NCI-H526 treated with DMSO at 0.1 percent for 48 hours (cell line): Measurements from ENCODE around the gene CAPN5.

Experiments used
- DNase-seq: peaks from one replicate; lab custom pipeline; 2025; lab: John Stamatoyannopoulos, UW

CAPN5 gene

GRCh38 chr11:77118971-77119370 lies 52.2 kb downstream of the CAPN5 start:
- DNase-seq = no peak

- DNase-seq = no peak
Observed at GRCh38 chr11:77119531-77119936, 52.8 kb downstream of the CAPN5 start.

GRCh38 chr11:77120571-77120970 lies 53.8 kb downstream of the CAPN5 start:
- no peak for DNase-seq

- no peak for DNase-seq
Observed at GRCh38 chr11:77121096-77121640, 54.4 kb downstream of the CAPN5 start.

GRCh38 chr11:77121876-77122575 lies 55.3 kb downstream of the CAPN5 start:
- no peak for DNase-seq

GRCh38 chr11:77122576-77123212 lies 55.9 kb downstream of the CAPN5 start:
- no peak for DNase-seq

GRCh38 chr11:77123591-77123990 lies 56.8 kb downstream of the CAPN5 start:
- no peak for DNase-seq

- DNase-seq = no peak
Observed at GRCh38 chr11:77124041-77124440, 57.3 kb downstream of the CAPN5 start.

- no peak for DNase-seq
Observed at GRCh38 chr11:77124488-77124887, 57.7 kb downstream of the CAPN5 start.

- DNase-seq = no peak
Observed at GRCh38 chr11:77125191-77125590, 58.4 kb downstream of the CAPN5 start.

GRCh38 chr11:77125695-77126094 lies 58.9 kb downstream of the CAPN5 start:
- DNase-seq = no peak

- DNase-seq = no peak
Observed at GRCh38 chr11:77126156-77126775, 59.5 kb downstream of the CAPN5 start.

- DNase-seq = no peak
Observed at GRCh38 chr11:77126861-77127234, 60.1 kb downstream of the CAPN5 start.

- peak; percentile 28 for DNase-seq
Observed at GRCh38 chr11:77127235-77127911, 60.6 kb downstream of the CAPN5 start.

- DNase-seq = peak; percentile 28
Observed at GRCh38 chr11:77127920-77128691, 61.3 kb downstream of the CAPN5 start, which contains the start of gene MYO7A. Gene MYO7A (plus strand): TSS chr11:77128246. CDS start chr11:77130635, 2,389 bp downstream.

GRCh38 chr11:77129069-77129841 lies 62.5 kb downstream of the CAPN5 start:
- DNase-seq = no peak

- no peak for DNase-seq
Observed at GRCh38 chr11:77129842-77130756, 63.3 kb downstream of the CAPN5 start.

GRCh38 chr11:77130763-77131513 lies 64.2 kb downstream of the CAPN5 start:
- no peak for DNase-seq

GRCh38 chr11:77131560-77131959 lies 64.8 kb downstream of the CAPN5 start:
- no peak for DNase-seq
